H1 (cell line): ENCODE measurements around the gene NLRP11. TPM values are rescaled to one million over a fixed set of nuclear protein-coding genes. Genes with fewer than 3 reads are reported as not detected.

Experiments used
- CTCF ChIA-PET: fragments of 300-600 bp; sonication (Branson Sonifier 250); formaldehyde crosslinking; loops from one replicate; lab custom pipeline; 2021; ENCODE audit not compliant: partially characterized antibody; lab: Charles Lee
- POLR2A ChIA-PET: fragments of 300-600 bp; sonication (Branson Sonifier 250); formaldehyde crosslinking; loops from one replicate; lab custom pipeline; 2021; ENCODE audit warnings: inconsistent platforms; ENCODE audit not compliant: partially characterized antibody; lab: Charles Lee
- DNase-seq, 2 experiments: peaks; one replicate each; pipeline versions ENCODE4 v3.0.0 to v3.0.0-alpha.2; 2010 to 2022; ENCODE audit warnings: low spot score in 2 of 2, low read depth in 1 of 2, mixed read lengths in 1 of 2
- FAIRE-seq: peaks from 2 replicates; lab custom pipeline; 2011; peaks lifted over from hg19 to GRCh38; lab: Jason Lieb, UNC
- H2AFZ ChIP-seq: 2 replicates; pipeline ENCODE4 v1.8.1; 2012; ENCODE audit warnings: low read length, inconsistent platforms
- H2AK5ac ChIP-seq: 2 replicates; pipeline ENCODE4 v1.6.1; 2013; ENCODE audit warnings: low read depth, low read length
- H2BK120ac ChIP-seq: replicated peaks from 2 replicates; pipeline ENCODE3; 2013; ENCODE audit warnings: low read depth, low read length, inconsistent platforms
- H2BK12ac ChIP-seq: 2 replicates; pipeline ENCODE4 v1.6.1; 2013; ENCODE audit warnings: low read depth, low read length
- H2BK15ac ChIP-seq: 2 replicates; pipeline ENCODE4 v1.6.1; 2013; ENCODE audit warnings: low read length
- H2BK20ac ChIP-seq: 2 replicates; pipeline ENCODE4 v1.6.1; 2013; ENCODE audit warnings: low read length
- H2BK5ac ChIP-seq: 2 replicates; pipeline ENCODE4 v1.6.1; 2013; ENCODE audit warnings: low read depth, low read length
- H3K14ac ChIP-seq: 2 replicates; pipeline ENCODE4 v1.6.1; 2013; ENCODE audit warnings: inconsistent platforms; ENCODE audit not compliant: insufficient read length
- H3K18ac ChIP-seq: 2 replicates; pipeline ENCODE4 v1.6.1; 2013; ENCODE audit warnings: low read length; ENCODE audit errors: extremely low read depth
- H3K23ac ChIP-seq: 2 replicates; pipeline ENCODE4 v1.6.1; 2013; ENCODE audit warnings: inconsistent platforms; ENCODE audit not compliant: insufficient read length
- H3K23me2 ChIP-seq: 2 replicates; pipeline ENCODE4 v1.6.1; 2013; ENCODE audit warnings: low read depth, low read length
- H3K27ac ChIP-seq: 2 replicates; pipeline ENCODE4 v1.6.1; 2011; ENCODE audit warnings: low read depth, low read length, inconsistent platforms
- H3K27me3 ChIP-seq, 4 experiments: replicated peaks in 1 of 4; 1 replicate in 1 of 4; 2 replicates in 3 of 4; pipeline versions ENCODE4 v1.6.1 to v1.8.1; 2011 to 2013; ENCODE audit warnings: low read length in 3 of 4, mild to moderate bottlenecking in 3 of 4, inconsistent platforms in 2 of 4, mixed read lengths in 2 of 4, moderate library complexity in 1 of 4; ENCODE audit not compliant: control insufficient read depth in 3 of 4, insufficient read depth in 3 of 4; ENCODE audit errors: extremely low read depth in 1 of 4
- H3K36me3 ChIP-seq, 4 experiments: 2 replicates each; pipeline versions ENCODE4 v1.6.1 to v1.8.1; 2011 to 2013; ENCODE audit warnings: mild to moderate bottlenecking in 4 of 4, low read length in 3 of 4, moderate library complexity in 2 of 4, control low read depth in 1 of 4, inconsistent platforms in 1 of 4; ENCODE audit not compliant: insufficient read depth in 4 of 4, control insufficient read depth in 2 of 4
- H3K4ac ChIP-seq: replicated peaks from 2 replicates; pipeline ENCODE3; 2013; ENCODE audit warnings: low read length, low read depth, mixed read lengths, inconsistent platforms; ENCODE audit not compliant: insufficient read length
- H3K4me1 ChIP-seq, 4 experiments: replicated peaks in 1 of 4; 1 replicate in 1 of 4; 2 replicates in 3 of 4; pipeline versions ENCODE4 v1.6.1 to v1.8.1; 2011 to 2013; ENCODE audit warnings: low read length in 3 of 4, inconsistent platforms in 2 of 4, mixed read lengths in 1 of 4; ENCODE audit not compliant: insufficient read depth in 4 of 4, control insufficient read depth in 3 of 4
- H3K4me2 ChIP-seq, 2 experiments: 2 replicates each; pipeline versions ENCODE4 v1.6.1 to v1.8.1; 2011 to 2013; ENCODE audit warnings: low read depth in 2 of 2, low read length in 2 of 2, control low read depth in 1 of 2, inconsistent platforms in 1 of 2, mild to moderate bottlenecking in 1 of 2; ENCODE audit not compliant: insufficient read depth in 1 of 2
- H3K4me3 ChIP-seq, 4 experiments: fragments of 200-600, 300-600 bp in 1 of 4; sonication (generic), shearing (Covaris generic), sonication (Bioruptor Twin) in 1 of 4; 2 replicates each; pipeline versions ENCODE4 v1.5.1 to v1.8.1; 2011 to 2016; ENCODE audit warnings: low read length in 4 of 4, low read depth in 3 of 4, control low read depth in 2 of 4, inconsistent platforms in 2 of 4, mild to moderate bottlenecking in 2 of 4, mixed read lengths in 1 of 4, moderate library complexity in 1 of 4; ENCODE audit not compliant: insufficient read depth in 2 of 4; ENCODE audit errors: extremely low read depth in 1 of 4
- H3K56ac ChIP-seq: replicated peaks from 2 replicates; pipeline ENCODE3; 2013; ENCODE audit warnings: low read depth, mild to moderate bottlenecking, mixed read lengths, low read length, inconsistent platforms; ENCODE audit not compliant: insufficient read length
- H3K79me1 ChIP-seq: 2 replicates; pipeline ENCODE4 v1.6.1; 2013; ENCODE audit warnings: low read depth, low read length, control low read depth
- H3K79me2 ChIP-seq, 2 experiments: 2 replicates each; pipeline versions ENCODE4 v1.6.1 to v1.8.1; 2012 to 2013; ENCODE audit warnings: low read length in 2 of 2, mild to moderate bottlenecking in 2 of 2, inconsistent platforms in 1 of 2; ENCODE audit not compliant: insufficient read depth in 2 of 2, control insufficient read depth in 1 of 2
- H3K9ac ChIP-seq, 4 experiments: replicated peaks in 1 of 4; 1 replicate in 1 of 4; 2 replicates in 3 of 4; pipeline versions ENCODE4 v1.6.1 to v1.8.1; 2011 to 2013; ENCODE audit warnings: low read depth in 3 of 4, low read length in 3 of 4, control low read depth in 2 of 4, mild to moderate bottlenecking in 2 of 4, moderate library complexity in 2 of 4, inconsistent platforms in 1 of 4; ENCODE audit errors: extremely low read depth in 1 of 4
- H3K9me3 ChIP-seq, 2 experiments: 2 replicates each; pipeline versions ENCODE4 v1.6.1 to v1.8.1; 2012 to 2013; ENCODE audit warnings: mild to moderate bottlenecking in 2 of 2, moderate library complexity in 2 of 2, control low read depth in 1 of 2, inconsistent platforms in 1 of 2, low read depth in 1 of 2, low read length in 1 of 2, mixed read lengths in 1 of 2; ENCODE audit not compliant: insufficient read depth in 2 of 2
- H4K20me1 ChIP-seq, 2 experiments: replicated peaks in 1 of 2; 2 replicates each; pipeline versions ENCODE3 to v1.8.1; 2011 to 2013; ENCODE audit warnings: inconsistent platforms in 2 of 2, low read length in 2 of 2, mild to moderate bottlenecking in 1 of 2; ENCODE audit not compliant: insufficient read depth in 2 of 2, control insufficient read depth in 1 of 2
- H4K5ac ChIP-seq: 2 replicates; pipeline ENCODE4 v1.6.1; 2013; ENCODE audit warnings: low read length, low read depth, mixed read lengths, inconsistent platforms; ENCODE audit not compliant: insufficient read length
- H4K8ac ChIP-seq: 2 replicates; pipeline ENCODE4 v1.8.0; 2013; ENCODE audit warnings: mild to moderate bottlenecking, moderate library complexity, low read length, inconsistent platforms; ENCODE audit not compliant: insufficient read depth; ENCODE audit errors: extremely low read depth
- H4K91ac ChIP-seq: replicated peaks from 2 replicates; pipeline ENCODE3; 2013; ENCODE audit warnings: low read length, mixed read lengths, inconsistent platforms; ENCODE audit not compliant: insufficient read length
- BCL11A ChIP-seq, 2 experiments: IDR thresholded peaks; one replicate each; pipeline ENCODE4 v1.6.1; 2011; ENCODE audit warnings: low read depth in 2 of 2, low read length in 2 of 2, mild to moderate bottlenecking in 2 of 2
- CHD1 ChIP-seq: IDR thresholded peaks from 2 replicates; pipeline ENCODE4 v1.6.1; 2012; ENCODE audit warnings: low read depth, low read length, improper control_type of control experiment
- CREB1 ChIP-seq: IDR thresholded peaks from 2 replicates; pipeline ENCODE4 v1.6.1; 2012; ENCODE audit warnings: inconsistent platforms
- HDAC2 ChIP-seq, 2 experiments: fragments of 300-600 bp in 1 of 2; sonication (generic) in 1 of 2; IDR thresholded peaks; 2 replicates each; pipeline ENCODE4 v1.6.1; 2011 to 2012; ENCODE audit warnings: low read depth in 2 of 2, low read length in 2 of 2, mild to moderate bottlenecking in 2 of 2, moderate library complexity in 2 of 2, borderline replicate concordance in 1 of 2, inconsistent platforms in 1 of 2
- RBBP5 ChIP-seq: IDR thresholded peaks from 2 replicates; pipeline ENCODE4 v1.7.1; 2012; ENCODE audit warnings: low read depth, mild to moderate bottlenecking, inconsistent platforms, low read length, moderate library complexity, borderline replicate concordance
- SIRT6 ChIP-seq: IDR thresholded peaks from one replicate; pipeline ENCODE4 v1.7.1; 2012; ENCODE audit warnings: low read length, inconsistent platforms
- SP1 ChIP-seq: IDR thresholded peaks from 2 replicates; pipeline ENCODE4 v1.6.1; 2011; ENCODE audit warnings: low read depth, low read length
- SUZ12 ChIP-seq: fragments of 200-600 bp; sonication (generic); IDR thresholded peaks from 2 replicates; pipeline ENCODE4 v1.6.1; 2012; ENCODE audit warnings: mild to moderate bottlenecking, inconsistent platforms, low read length, moderate library complexity, mixed read lengths
- TAF7 ChIP-seq: optimal IDR thresholded peaks from 2 replicates; pipeline ENCODE3; 2011; ENCODE audit warnings: low read depth, mild to moderate bottlenecking, inconsistent platforms, low read length, moderate library complexity, borderline replicate concordance
- WGBS, 2 experiments: shearing (Covaris generic) in 1 of 2; methylation state at CpG; one replicate each; pipeline versions ENCODE4 v1.1.6 to v1.1.7; 2013 to 2015; ENCODE audit warnings: low lambda C conversion rate in 2 of 2, mixed read lengths in 2 of 2, inconsistent platforms in 1 of 2, low coverage in 1 of 2, missing lambda C conversion rate in 1 of 2; ENCODE audit not compliant: insufficient replicate concordance in 2 of 2, insufficient coverage in 1 of 2, insufficient read length in 1 of 2; ENCODE audit errors: extremely low coverage in 1 of 2, missing lambda C conversion rate in 1 of 2; 5-methylcytosine and 5-hydroxymethylcytosine counted together
- polyA plus RNA-seq, 7 experiments: library from polyadenylated mRNA; depleted of rRNA in 3 of 7; stranded (reverse) in 5 of 7; unstranded in 2 of 7; fragments of >200 nt in 5 of 7; fragments of 200-250 nt in 2 of 7; gene quantifications; 1 replicate in 5 of 7; 2 replicates in 1 of 7; 4 replicates in 1 of 7; pipeline versions ENCODE4 v1.2.1 to v1.2.3, GENCODE V29; 2011 to 2013; ENCODE audit warnings: missing spikeins in 2 of 7, mixed read lengths in 2 of 7
- total RNA-seq: library from RNA; stranded (reverse); fragmentation: NEBNext Ultra II Directional; extraction: Animal tissue kit (Norgen Biotek cat#: 25700); gene quantifications from 2 replicates; pipeline ENCODE4 v1.2.1, GENCODE V29; 2021

Gene NLRP11
- total and polyA plus RNA-seq, 2 of the 8 experiments (the other 6 are each of a cell fraction or from before 2014, with no cell fraction given) = not detected

DNA sequence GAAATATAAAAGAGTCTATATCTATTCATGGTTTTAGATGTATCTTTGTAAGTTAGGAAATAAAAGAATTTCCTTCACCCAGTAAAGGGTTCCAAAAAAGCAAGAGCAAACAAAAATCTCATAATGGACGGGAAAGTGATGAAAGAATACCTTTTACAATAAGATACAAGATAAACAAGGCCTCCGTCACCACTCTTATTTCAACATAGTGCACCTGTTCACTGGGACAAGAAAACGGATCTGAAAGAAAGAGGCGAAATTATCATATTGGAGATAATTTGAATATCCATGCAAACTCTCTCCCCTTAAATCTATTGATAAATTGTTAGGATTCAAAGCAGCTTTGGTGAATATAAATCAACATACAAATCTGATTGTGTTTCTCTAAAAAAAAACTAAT is 877 bp upstream of the NLRP11 start:
- WGBS, 2 experiments = 75% methylated on average over 4 of the region's 4 CpGs; no CpG with 5 or more reads in 1 of the 2 experiments

More for the DNA sequence above, 877 bp upstream of the NLRP11 start:
- CTCF ChIA-PET = no interaction called here
- Histone ChIP-seq H3K4me3 (no peak overlapping the region), H3K27me3 (no peaks in the 10 kb centered on the region), H2AFZ (no peak overlapping the region), H2BK5ac (no peak overlapping the region), H3K4me1 (no peaks in the 10 kb centered on the region), H3K79me1 (no peaks in the 10 kb centered on the region), H2BK120ac (no peak overlapping the region), H4K8ac (no peak overlapping the region), H3K9me3 (peaks cover 43 to 79% of the 10 kb centered on the region in 2 experiments), H3K23ac (no peak overlapping the region), H4K91ac (no peak overlapping the region), H3K56ac (no peak overlapping the region), H3K4me2 (no peak overlapping the region), H2BK12ac (no peak overlapping the region), H4K20me1 (no peaks in the 10 kb centered on the region), H3K36me3 (no peaks in the 10 kb centered on the region), H2AK5ac (no peak overlapping the region), H3K23me2 (no peaks in the 10 kb centered on the region), H3K27ac (no peak overlapping the region), H2BK15ac (no peak overlapping the region), H3K4ac (no peak overlapping the region), H3K9ac (no peak overlapping the region), H3K14ac (no peak overlapping the region), H3K79me2 (no peaks in the 10 kb centered on the region), H2BK20ac (no peak overlapping the region), H3K18ac (no peak overlapping the region), H4K5ac (no peak overlapping the region)
- DNase-seq (no peak), FAIRE-seq (no peak)
- POLR2A ChIA-PET = no interaction called here
- TF ChIP-seq CREB1 (no peak), SP1 (no peak), TAF7 (no peak), RBBP5 (no peak), BCL11A (IDR thresholded peaks at IDR 0.05; ENCODE audit: low read depth in 2 of 2, low read length in 2 of 2) (no peak), SIRT6 (no peak), CHD1 (no peak), HDAC2 (IDR thresholded peaks at IDR 0.05; ENCODE audit: borderline replicate concordance in 1 of 2, low read depth in 2 of 2, low read length in 2 of 2) (no peak), SUZ12 (no peak)
